GM19328 (cell line): ENCODE results near the gene PCBP3.
"Not testable (repeated sequence)": the region's sequence is repeated elsewhere in the genome, so short reads cannot be mapped to it uniquely, and the experiment has no call there.

Experiments used
- ATAC-seq: cut with Tn5 transposase; IDR thresholded peaks from one replicate; pipeline ENCODE4 v1.9.1; 2021; ENCODE audit warnings: mild to moderate bottlenecking, moderate library complexity; ENCODE audit not compliant: unreplicated experiment

The PCBP3 gene

DNA sequence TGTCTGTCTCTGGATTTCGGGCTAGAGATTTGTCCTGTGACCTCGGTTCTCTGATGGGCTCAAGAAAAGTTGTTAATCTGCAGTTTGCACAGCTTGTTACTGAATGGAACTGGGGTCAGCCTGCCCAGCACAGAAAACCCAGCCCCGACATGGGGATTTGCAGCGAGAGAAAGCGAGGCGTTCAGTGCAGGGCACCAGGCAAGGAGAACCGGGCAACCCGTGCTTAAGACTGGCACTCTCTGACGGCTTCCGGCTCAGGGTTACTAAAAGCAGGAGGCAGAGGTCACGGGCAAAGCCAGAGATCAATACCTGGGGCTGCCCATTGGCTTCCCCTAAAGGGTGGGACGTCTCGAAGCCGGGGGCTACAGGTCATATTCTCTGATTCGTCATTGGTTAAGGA lies 308.2 kb downstream of the PCBP3 start:
- no peak for ATAC-seq

DNA sequence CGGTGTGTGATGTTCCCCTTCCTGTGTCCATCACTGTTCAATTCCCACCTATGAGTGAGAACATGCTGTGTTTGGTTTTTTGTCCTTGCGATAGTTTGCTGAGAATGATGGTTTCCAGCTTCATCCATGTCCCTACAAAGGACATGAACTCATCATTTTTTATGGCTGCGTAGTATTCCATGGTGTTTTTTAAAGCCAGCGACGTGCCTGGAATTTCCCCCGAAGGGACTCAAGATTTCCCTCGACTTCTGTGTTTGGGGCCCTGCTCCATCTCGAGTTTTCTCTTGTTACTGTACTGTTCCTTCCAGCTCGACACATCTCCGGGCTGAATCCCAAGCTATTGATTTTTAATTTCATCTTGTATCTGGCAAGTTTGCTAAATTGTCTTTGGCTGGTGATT lies 309.0 kb downstream of the PCBP3 start:
- not testable (repeated sequence) for ATAC-seq

DNA sequence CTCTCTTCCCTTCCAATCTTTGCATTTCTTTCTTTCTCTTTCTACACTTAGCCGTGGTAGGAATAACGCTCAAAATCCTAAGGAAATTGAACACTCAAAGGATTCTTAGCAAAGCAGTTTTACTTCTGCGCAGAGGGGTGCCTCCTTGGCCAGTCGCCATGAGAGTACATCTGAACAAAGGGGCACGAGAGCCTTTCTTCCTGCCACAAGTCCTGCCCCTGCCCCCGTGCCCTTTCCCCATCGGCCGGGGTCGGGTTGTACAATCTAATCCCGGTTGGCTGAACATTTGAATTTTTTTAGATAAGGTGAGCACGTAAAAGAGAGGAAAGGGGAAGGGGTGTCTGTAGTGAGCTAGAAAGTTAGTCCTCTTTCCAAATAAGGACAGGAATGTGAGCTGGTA lies 309.4 kb downstream of the PCBP3 start:
- ATAC-seq: no peak

DNA sequence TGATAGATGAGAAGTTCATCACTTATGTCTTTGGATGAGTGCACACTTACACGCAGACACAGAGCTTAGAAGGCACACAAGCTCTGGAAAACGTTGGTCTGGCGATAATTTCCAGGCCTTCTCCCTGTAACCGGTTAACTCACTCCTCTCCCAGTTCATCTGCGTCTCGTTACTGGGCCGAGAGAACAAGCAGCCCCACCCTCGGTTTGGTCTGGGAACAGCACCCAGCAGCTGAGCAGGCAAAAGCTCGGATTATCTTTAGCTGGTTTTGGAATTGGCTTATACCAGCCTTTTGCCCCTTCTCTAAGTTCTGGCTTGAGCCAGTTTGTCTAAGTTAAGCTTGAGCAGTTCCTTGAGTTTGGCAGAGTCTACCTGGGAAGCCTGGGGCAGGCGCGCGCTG lies 310.7 kb downstream of the PCBP3 start:
- no peak for ATAC-seq

DNA sequence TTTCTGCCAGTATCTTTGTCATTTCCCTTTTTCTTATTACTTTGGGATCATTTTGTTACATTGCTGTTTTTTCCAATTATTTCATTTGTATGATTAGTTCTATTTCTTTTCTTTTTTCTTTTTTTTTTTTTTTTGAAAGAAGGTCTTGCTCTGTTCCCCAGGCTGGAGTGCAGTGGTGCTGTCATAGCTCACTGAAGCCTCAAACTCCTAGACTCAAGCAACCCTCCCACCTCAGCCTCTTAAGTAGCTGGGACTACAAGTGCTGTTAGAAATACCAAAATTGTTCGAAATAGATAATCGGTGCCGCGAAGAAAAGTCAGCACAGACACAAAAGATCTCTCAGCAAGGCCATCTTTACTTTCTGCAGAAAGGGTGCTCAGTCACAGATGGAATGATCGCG lies 311.4 kb downstream of the PCBP3 start:
- no peak for ATAC-seq

DNA sequence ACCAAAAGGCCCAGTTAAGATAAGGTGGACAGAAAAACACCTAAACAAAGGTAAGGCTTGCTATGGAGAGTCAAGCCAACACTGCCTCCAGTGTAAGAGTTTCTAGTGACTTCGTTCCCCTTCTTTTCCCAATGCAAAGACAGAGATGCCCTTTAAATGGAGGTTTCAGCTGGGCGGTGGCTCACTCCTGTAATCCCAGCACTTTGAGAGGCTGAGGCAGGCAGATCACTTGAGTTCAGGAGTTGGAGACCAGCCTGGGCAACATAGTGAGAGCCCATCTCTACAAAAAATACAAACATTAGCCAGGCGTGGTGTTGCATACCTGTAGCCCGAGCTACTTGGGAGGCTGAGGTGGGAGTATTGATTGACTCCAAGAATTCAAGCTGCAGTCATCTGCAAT lies 314.0 kb downstream of the PCBP3 start:
- ATAC-seq: no peak

DNA sequence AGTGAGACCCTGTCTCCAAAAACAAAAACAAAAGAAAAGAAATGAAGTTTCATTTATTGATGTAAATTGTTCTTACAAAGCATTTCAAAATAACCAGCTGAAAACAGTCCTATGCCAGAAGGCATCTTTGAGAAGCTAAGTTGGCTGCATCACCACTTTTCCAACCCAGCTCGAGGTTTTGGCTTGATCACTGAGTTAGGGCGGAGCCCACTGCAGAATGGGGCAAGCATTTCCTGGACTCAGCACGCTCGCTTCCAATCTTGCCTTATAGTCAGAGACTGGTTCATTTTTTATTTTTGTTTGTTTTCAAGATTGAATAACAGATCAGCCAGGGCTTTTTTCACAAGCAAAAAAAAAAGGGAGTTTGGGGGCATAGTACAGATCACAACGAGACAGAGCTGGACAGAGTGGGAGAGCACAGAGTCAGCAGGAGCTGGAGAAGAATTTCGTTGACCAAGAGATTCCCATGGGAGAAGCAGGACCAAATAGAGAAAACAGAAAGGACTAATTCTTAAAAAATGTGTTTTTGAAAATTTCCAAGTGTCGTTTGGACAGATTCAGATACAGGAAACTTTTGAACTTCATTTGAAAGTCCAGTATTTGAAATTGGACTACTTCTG lies 314.6 kb downstream of the PCBP3 start:
- ATAC-seq: no peak

DNA sequence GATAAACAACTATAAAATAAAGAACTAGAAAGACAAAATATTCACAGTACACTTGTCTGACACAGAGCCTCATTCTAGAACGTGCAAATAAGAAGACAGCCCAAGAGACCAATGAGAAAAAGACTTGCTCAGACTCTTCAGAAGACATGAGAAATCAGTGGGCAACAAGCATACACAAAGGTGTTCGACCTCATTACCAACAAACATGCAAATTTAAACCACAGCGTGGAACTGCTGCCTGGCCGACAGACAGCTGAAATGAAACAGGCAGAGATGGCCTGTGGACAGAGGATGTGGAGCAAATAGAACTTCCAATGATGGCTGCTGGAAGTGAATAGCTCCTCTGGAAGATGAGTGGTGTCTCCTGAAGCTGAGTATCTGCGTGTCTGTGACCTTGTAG lies 315.7 kb downstream of the PCBP3 start:
- ATAC-seq: no peak

DNA sequence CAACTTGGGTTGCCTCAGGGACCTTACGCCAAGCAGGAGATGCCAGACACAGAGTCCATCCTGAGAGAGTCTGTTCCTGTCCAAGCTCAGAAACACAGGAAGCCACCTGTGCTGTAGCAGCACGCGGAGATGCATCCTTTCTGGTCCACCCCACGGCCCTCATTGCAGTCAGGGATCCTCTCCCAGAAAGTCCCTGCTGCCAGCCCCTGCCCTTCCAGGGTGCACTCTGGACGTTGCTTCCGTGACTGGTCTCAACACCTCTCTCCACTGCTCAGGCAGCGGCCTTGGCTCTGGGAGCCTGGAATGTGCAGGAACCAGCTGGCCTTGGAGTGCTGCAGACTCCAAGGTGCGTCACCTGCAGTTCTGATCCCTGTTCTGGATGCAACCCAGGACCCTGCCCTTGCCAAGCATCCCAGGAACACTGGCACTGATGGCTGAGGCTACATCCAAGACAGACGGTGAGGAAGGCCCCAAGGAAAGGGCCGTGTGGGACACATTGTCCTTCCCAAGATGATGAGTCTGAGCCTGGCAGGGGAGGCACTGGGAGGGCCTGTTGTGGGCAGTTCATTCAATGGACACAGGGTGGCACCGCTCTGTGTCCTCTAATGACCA lies 316.4 kb downstream of the PCBP3 start:
- no peak for ATAC-seq

DNA sequence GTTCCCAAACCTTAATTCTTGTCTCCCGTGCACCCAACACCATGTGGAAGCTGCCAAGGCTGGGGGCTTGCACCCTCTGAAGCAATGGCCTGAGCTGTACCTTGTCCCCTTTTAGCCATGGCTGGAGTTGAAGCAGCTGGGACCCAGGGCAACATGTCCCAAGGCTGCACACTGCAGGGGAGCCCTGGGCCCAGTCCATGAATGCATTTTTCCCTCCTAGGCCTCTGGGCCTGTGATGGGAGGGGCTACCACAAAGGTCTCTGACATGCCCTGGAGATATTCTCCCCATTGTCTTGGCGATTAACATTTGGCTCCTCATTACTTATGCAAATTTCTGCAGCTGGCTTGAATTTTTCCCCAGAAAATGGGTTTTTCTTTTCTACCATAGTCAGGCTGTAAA lies 317.9 kb downstream of the PCBP3 start:
- not testable (repeated sequence) for ATAC-seq

DNA sequence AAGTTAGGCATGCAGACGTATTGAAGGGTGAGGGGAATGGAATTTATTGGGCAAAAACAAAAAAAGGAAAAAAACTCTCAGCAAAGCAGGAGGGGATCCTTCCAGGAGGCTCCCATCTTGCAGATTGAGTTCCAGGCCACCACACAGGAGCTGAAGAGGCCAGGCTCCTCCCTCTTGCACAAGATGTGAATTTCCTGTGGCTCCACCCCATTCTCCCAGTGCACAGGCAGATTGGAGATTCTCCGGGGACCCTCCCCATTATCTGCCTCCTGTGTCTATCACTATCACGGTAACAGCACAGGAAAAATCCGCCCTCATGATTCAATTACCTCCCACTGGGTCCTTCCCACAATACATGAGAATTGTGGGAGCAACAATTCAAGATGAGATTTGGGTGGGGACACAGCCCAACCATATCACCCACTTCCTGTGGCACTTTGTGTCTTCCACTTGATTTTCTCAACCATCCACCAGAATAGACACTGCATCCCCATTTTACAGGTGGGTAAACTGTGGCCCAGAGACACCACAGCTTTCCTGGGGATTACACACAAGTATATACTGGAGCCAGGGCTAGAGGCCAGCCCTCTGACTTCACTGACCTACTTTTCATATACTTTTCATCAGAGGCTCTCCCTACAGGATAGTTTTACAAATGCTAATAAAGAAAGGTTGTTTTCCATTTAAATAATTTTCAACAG lies 319.2 kb downstream of the PCBP3 start:
- ATAC-seq: no peak

DNA sequence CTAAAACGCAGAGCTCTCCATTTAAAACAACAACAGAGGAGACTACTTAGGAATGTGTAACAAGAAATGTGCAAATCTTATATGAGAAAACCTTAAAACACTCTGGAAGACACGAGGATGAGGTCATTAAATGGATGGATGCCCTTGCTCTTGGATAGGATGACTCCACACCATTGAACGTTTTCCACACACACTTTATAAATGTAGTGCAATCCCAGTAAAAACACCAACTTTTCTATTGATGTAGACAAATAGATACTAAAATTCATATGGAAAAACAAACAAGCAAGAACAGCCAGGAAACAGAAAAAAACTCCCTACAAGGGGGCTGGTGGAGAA lies 319.7 kb downstream of the PCBP3 start:
- no peak for ATAC-seq

DNA sequence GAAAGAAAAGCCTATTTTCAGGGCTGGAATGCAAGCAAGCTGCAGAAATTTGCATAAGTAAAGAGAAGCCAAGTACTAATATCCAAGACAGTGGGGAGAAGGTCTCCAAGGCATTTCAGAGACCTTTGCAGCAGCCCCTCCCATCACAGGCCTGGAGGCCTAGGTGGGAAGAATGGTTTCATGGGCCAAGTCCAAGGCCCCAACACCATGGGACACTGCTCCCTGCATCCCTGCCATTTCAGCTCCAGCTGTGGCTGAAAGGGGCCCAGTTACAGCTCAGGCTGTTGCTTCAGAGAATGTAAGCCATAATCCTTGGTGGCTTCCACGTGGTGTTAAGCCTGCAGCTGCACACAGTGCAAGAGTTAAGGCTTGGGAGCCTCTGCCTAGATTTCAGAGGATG lies 321.1 kb downstream of the PCBP3 start:
- ATAC-seq: no peak

DNA sequence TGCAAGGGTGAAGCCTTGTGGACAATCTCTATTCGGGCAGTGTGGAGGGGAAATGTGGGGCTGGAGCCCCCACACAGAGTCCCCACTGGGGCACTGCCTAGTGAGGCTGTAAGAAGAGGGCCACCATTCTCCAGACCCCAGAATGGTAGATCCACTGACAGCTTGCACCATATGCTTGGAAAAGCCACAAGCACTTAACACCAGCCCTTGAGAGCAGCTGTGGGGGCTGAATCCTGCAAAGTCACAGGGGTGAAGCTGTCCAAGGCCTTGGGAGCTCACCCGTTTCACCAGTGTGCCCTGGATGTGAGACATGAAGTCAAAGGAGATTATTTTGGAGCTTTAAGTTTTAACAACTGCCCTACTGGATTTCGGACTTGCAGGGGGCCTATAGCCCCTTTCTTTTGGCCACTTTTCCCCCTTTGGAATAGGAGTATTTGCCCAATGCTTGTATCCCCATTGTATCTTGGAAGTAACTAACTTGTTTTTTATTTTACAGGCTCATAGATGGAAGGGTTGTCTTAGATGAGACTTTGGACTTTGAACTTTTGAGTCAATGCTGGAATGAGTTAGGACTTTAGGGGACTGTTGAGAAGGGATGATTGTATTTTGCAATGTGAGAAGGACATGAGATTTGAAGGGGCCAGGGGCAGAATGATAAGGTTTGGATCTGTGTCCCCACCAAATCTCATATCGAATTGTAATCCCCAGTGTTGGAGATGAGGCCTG lies 321.7 kb downstream of the PCBP3 start:
- no peak for ATAC-seq

DNA sequence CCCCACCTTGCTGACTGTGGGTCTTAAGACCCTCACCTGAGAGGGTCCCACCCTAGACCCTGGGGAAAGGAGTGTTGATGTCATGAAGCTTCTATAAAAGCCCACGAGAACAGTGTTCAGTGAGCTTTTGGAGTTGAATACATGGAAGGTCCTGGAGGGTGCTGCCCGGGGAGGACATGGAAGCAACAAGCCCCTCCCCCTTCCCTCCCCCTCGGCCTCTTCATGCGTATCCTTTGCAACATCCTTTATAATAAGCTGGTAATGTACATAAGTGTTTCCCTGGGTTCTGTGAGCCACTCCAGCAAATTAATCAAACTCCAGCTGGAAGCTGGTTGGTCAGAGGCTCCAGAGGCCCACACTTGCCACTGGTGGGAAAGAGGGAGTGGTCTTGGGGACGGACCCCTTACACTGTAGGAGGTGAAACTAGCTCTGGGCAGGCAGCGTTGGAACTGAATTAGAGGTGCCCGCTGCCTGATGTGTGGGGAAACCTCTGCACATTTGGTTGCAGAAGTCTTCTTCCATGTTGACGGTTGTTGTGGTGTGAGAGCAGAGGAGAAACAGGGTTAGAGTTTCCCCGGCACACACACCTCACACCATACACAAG lies 323.4 kb downstream of the PCBP3 start:
- no peak for ATAC-seq

DNA sequence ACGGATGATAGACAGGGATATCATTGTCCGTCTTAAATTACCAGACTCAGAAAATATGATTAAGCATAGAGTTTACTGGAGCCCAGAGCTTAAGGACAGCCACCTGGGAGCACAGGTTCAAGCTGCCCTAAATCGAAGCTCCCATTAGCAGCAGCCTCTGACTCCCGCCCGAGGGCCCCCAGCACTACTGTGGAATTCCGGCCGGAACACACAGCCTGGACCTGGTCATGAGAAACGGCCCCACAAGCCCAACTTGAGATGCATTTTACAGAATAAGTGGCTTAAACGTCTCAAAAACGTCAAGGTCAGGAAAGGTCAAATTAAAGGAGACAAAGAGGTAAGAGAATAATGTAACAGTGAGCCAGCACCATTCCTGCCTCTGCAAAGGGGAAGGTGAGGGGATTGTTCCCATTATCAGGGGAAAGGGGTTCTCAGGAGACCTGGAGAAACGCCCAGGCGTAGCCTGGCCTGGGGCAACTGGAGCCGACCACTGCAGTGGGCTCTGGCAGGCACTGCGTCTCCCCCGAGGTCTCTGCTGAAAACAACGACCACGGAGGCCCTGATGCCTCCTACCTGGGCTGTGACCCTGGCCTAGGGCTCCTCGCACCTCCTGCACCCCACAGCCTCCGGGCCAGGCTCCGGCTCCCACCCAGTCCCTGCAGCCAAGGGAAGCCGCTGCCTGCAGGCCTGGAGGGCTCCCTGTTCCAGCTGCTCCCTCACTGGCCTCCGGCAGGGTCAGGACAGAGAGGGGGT lies 326.6 kb downstream of the PCBP3 start:
- no peak for ATAC-seq

DNA sequence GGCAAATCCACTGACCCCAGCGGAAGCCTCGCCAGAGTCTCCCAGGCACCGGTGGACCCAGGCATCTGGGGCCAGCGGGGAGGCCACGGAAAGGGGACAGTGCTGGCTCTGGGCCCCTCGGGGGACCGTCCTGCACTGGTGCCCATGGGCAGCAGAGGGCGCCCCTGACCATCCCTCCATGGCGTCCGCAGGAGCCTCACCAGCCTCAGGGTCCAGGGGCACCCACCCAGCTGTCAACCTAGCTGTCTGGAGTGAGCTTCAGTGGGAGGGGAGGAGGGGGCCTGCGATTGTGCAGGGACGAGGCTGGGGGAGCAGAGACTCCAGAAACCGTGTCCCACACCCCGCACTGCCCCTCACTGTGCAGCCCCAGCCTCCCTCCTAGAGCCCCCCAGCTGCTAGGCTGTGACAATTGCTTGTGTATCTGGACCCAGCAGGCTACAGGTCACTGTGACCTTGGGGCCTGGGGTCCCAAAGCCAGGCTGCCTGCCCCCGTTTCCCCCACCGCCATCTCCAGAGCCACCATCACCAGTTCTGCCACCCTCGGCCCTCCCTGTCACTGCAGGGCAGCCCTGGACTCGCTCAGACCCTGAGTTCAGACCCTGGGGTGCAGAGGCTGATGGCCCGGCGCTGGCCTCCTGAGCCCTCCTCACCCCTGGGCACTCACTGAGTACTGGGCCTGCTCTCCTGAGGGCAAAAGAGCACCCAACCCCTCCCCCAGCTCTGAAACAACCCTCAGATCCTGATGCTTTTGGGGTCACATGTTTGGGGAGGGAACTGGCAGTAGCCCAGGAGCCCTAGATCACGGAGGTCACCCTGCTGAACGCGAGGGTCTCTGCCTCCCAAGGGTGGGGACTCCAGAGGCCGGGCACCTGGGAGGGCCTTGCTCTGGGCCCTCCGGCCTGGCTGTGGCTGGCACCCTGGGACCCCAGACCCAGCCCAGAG lies 327.4 kb downstream of the PCBP3 start:
- ATAC-seq: no peak

DNA sequence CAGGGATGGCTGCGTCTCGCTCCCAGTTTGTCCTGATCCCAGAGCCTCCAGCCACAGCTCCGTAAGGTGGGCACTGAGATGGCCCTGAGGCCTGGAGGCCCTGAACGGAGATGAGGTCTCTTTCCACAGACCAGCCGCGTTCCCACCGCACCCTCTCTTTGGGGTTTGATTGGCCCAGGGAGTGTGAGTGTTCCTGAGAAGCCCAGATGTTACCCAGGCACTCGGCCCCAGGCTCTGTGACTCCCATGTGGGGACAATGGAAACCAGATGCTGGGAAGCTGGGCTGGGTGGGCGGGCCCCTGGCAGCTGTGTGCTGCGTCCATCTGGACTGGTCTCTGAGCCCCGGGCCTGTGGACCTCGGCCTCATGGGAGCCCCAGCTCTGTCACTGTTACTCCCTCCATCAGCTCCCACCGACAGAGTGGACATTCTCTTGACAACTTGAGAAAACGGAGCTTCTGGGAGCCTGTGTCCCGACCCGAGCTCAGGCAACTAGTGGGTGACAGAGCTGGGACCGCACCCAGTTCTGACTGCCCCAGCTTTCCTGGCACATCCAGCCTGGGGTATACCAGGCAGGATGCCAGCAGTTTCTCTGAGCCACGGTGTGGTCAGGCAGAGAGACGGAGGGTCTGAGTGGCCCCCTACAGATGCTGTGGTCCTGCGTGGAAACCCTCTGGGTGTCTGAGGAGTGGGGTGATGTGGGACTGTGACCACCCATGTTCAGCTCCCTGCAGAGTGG lies 328.3 kb downstream of the PCBP3 start:
- ATAC-seq: no peak

DNA sequence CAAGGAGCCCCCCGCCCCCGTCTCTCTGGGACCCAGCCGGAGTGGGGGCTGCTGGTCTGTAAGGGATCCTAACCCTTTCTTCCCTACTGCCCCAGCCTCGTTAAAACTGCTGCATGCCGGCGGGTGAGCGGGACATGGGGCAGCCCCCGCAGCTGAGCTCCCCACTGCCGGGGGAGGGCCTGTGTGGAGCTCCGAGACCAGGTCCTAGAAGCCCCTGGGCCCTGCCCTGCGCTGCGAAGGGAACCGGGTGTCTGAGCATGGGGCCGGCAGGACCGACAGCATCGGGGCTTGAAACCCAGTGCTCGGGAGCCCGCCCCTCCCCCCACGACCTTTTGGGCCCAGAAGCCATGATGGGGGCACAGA lies 328.8 kb downstream of the PCBP3 start:
- ATAC-seq: no peak
